Measurements from ENCODE around the gene MLPH.

GRCh38 chr2:237549216-237549615 is 62.2 kb downstream of the MLPH start:
- TF ChIP-seq POLR2A (IDR thresholded peaks at IDR 0.05; ENCODE audit: low read depth, low read length): no peak
- no peak for TF ChIP-seq POLR2AphosphoS5 (IDR thresholded peaks at IDR 0.05; ENCODE audit: low read depth, low read length)
- TF ChIP-seq TAF1 (IDR thresholded peaks at IDR 0.05; ENCODE audit: low read depth, low read length): no peak
